Sigmoid colon (tissue), 4 donors: ENCODE data around the gene TREML4.

ENCODE experiments used
- EP300 ChIP-seq, 4 donors: sonication (generic); formaldehyde crosslinking; IDR thresholded peaks; one replicate each; pipeline ENCODE4 v1.6.1; 2017; ENCODE audit warnings: antibody characterized with exemption in 4 of 4
- POLR2A ChIP-seq, 2 donors: fragments of 450-650 bp; IDR thresholded peaks; one replicate each; pipeline ENCODE4 v1.6.1; 2016; ENCODE audit warnings: antibody characterized with exemption in 2 of 2, mild to moderate bottlenecking in 2 of 2, moderate library complexity in 2 of 2
- POLR2AphosphoS5 ChIP-seq, 4 donors: sonication (generic); formaldehyde crosslinking; IDR thresholded peaks; one replicate each; pipeline ENCODE4 v1.6.1; 2017; ENCODE audit warnings: antibody characterized with exemption in 4 of 4
- TF ChIP-seq, protein P1 (sequence below), 4 experiments: fragments of 450-650 bp in 3 of 4; fragments of 200-600 bp in 1 of 4; IDR thresholded peaks; one replicate each; pipeline ENCODE4 v1.5.1; 2016 to 2019; ENCODE audit warnings: antibody characterized with exemption in 4 of 4, mild to moderate bottlenecking in 3 of 4, moderate library complexity in 2 of 4

DNA sequence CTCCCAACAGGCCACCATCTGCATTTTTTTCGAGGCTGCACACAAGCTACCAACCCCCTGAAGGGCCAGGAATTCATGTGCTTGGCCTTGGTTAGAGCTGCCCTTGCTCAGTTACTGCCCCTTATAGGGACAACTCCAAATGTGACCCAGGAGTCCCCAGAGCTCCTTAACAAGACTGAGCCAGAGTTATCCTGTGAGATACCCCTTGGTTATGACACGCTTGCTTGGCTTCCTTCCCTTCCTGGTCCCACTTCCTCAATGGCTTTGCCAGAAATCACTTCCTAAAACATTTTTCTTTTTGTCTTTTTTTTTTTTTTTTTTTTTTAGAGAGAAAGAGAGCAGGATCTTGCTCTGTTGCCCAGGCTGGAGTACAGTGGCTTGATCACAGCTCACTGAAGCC lies 49.5 kb downstream of the TREML4 start:
- TF ChIP-seq, protein P1, sequence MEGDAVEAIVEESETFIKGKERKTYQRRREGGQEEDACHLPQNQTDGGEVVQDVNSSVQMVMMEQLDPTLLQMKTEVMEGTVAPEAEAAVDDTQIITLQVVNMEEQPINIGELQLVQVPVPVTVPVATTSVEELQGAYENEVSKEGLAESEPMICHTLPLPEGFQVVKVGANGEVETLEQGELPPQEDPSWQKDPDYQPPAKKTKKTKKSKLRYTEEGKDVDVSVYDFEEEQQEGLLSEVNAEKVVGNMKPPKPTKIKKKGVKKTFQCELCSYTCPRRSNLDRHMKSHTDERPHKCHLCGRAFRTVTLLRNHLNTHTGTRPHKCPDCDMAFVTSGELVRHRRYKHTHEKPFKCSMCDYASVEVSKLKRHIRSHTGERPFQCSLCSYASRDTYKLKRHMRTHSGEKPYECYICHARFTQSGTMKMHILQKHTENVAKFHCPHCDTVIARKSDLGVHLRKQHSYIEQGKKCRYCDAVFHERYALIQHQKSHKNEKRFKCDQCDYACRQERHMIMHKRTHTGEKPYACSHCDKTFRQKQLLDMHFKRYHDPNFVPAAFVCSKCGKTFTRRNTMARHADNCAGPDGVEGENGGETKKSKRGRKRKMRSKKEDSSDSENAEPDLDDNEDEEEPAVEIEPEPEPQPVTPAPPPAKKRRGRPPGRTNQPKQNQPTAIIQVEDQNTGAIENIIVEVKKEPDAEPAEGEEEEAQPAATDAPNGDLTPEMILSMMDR (IDR thresholded peaks at IDR 0.05) = no peak
- TF ChIP-seq POLR2A (IDR thresholded peaks at IDR 0.05) (no peak), EP300 (IDR thresholded peaks at IDR 0.05) (no peak), POLR2AphosphoS5 (IDR thresholded peaks at IDR 0.05) (no peak)
